Effector memory CD8-positive, alpha-beta T cell (primary cell): ENCODE results near the gene FAM53A.

Experiments
- ATAC-seq: fragments of 150-1000 bp; cut with Tn5 transposase; replicated peaks from 2 replicates; pipeline ENCODE4 v1.10.0; 2021; ENCODE audit warnings: mild to moderate bottlenecking, moderate library complexity
- DNase-seq, 3 experiments: peaks; one replicate each; pipeline ENCODE4 v3.0.0; 2021
- H3K27ac Mint-ChIP-seq, 2 donors: one replicate each; pipeline ENCODE4 v1.8.0; 2022; ENCODE audit warnings: mild to moderate bottlenecking in 2 of 2, mixed read lengths in 2 of 2, moderate library complexity in 2 of 2
- H3K27me3 Mint-ChIP-seq, 2 donors: one replicate each; pipeline ENCODE4 v1.8.0; 2022; ENCODE audit warnings: mixed read lengths in 2 of 2
- H3K36me3 Mint-ChIP-seq: one replicate; pipeline ENCODE4 v1.8.0; 2022; ENCODE audit warnings: mild to moderate bottlenecking, moderate library complexity, mixed read lengths; ENCODE audit not compliant: insufficient read depth
- H3K4me1 Mint-ChIP-seq, 2 donors: one replicate each; pipeline ENCODE4 v1.8.0; 2022; ENCODE audit warnings: low read depth in 2 of 2, mixed read lengths in 2 of 2
- H3K4me3 Mint-ChIP-seq, 2 donors: one replicate each; pipeline ENCODE4 v1.8.0; 2022; ENCODE audit warnings: mild to moderate bottlenecking in 2 of 2, mixed read lengths in 2 of 2, moderate library complexity in 2 of 2
- H3K9me3 Mint-ChIP-seq, 2 donors: one replicate each; pipeline ENCODE4 v1.8.0; 2022; ENCODE audit warnings: mixed read lengths in 2 of 2
- total RNA-seq, 9 experiments: gene quantifications; one replicate each; lab custom pipeline; 2026; lab: John Stamatoyannopoulos, UW

The FAM53A gene, protein sequence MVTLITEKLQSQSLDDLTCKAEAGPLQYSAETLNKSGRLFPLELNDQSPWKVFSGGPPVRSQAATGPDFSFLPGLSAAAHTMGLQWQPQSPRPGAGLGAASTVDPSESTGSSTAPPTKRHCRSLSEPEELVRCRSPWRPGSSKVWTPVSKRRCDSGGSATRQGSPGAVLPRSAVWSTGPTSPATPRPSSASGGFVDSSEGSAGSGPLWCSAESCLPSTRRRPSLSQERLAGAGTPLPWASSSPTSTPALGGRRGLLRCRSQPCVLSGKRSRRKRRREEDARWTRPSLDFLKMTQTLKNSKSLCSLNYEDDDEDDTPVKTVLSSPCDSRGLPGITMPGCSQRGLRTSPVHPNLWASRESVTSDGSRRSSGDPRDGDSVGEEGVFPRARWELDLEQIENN
- 0.91 to 1.7 (median 1.4) reads per million in 9 experiments for total RNA-seq

DNA sequence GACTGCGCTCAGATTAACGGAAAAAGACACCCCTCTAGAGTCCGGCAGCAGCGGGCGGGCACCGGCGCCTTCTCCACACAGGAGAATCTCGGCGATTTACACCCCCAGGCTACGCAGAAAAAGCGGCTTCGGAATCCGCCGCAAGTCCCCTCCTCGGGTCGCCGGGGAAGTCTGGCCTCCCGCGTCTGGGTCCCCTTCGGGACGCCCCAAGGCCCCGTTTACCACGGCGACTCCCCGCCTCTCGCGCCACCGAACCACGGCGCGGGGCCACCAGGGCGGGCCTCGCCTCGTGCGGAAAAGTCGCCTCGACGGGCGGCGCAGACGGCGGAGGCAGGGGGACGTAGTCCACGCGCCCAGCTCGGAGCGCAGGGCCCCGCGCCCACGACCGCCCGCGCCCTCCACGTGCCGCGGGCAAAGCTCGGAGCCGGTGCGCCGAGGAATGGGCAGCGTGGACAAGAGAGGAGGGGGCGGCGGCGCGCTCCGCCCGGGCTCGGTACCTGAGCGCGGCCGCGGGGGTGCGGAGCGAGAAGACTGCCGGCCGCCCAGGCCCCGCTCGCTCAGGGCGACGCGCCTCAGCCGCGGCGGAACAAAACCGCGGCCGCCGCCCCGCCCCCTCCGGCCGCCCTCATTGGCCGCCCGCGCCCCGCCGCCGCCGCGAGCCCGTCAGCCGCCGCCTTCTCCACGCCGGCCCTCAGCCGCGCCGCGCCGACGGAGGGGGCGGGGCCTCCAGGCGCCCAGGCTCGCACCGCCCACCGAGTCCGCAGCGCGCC is at the start of gene FAM53A:
Gene FAM53A (minus strand): TSS at position 578 of the 770 bp plus-strand sequence. CDS start 15,572 bp downstream, outside the sequence.
- Mint-ChIP-seq H3K27me3 (no peaks in the 10 kb centered on the region), H3K9me3 (no peaks in the 10 kb centered on the region), H3K36me3 (peaks cover 3% of the 10 kb centered on the region), H3K4me3 (peak within 1 kb of the TSS; percentile 80 to 85), H3K27ac (peak within 1 kb of the TSS; percentile 75 to 84), H3K4me1 (peaks cover 5 to 7% of the 10 kb centered on the region in 2 donors)
- peak; percentile 13 to 93 (median 33) for DNase-seq
- ATAC-seq: peak; percentile 90

DNA sequence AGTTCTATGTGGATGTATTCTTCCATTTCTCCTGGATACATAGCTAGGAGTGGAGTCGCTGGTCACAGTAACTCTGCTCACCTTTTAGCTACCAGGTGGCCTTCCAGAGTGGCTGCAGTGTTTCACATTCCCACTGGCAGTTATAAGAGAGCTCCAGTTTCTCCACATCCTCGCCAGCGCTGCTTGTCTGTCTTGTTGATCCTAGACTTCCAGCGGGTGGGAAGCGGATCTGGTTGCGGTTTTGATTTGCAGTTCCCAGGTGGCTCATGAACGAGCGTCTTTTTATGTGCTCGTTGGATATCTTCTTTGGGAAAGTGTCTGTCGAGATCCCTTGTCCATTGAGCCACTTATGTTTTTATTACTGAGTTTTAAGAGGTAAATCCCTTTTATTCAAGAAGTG is 48.8 kb upstream of the FAM53A start:
- no peak overlapping the region for H3K4me3 Mint-ChIP-seq

DNA sequence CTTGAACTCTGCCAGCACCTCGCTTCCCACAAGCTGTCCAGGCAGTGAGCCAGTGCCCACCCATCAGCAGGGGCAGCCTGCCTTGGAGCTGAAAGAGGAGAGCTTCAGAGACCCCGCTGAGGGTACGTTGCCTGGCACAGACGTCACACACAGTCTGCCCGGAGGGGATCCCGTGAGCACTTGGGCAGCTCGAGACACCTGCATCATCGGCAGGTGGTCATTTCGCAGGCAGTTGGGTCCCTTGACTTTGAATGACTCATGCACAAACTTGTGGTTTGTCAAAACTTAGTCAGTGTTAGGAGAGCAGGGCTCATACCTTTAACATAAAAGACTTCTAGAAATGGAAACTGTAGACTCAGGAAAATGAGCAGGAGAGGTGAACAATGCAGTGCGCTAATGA is 47.1 kb upstream of the FAM53A start:
- ATAC-seq (no peak), DNase-seq (no peak)
- Mint-ChIP-seq H3K27me3 (no peaks in the 10 kb centered on the region), H3K36me3 (peaks cover 54% of the 10 kb centered on the region), H3K27ac (no peak overlapping the region), H3K9me3 (no peaks in the 10 kb centered on the region), H3K4me3 (no peak overlapping the region), H3K4me1 (peaks cover 12 to 14% of the 10 kb centered on the region in 2 donors)

More for the DNA sequence above, 48.8 kb upstream of the FAM53A start:
- no peaks in the 10 kb centered on the region for H3K9me3 Mint-ChIP-seq
- peaks cover 7 to 9% of the 10 kb centered on the region in 2 donors for H3K4me1 Mint-ChIP-seq
- no peak for ATAC-seq
- H3K27ac Mint-ChIP-seq: no peak overlapping the region
- H3K27me3 Mint-ChIP-seq: no peaks in the 10 kb centered on the region
- DNase-seq: no peak
- peaks cover 55% of the 10 kb centered on the region for H3K36me3 Mint-ChIP-seq

DNA sequence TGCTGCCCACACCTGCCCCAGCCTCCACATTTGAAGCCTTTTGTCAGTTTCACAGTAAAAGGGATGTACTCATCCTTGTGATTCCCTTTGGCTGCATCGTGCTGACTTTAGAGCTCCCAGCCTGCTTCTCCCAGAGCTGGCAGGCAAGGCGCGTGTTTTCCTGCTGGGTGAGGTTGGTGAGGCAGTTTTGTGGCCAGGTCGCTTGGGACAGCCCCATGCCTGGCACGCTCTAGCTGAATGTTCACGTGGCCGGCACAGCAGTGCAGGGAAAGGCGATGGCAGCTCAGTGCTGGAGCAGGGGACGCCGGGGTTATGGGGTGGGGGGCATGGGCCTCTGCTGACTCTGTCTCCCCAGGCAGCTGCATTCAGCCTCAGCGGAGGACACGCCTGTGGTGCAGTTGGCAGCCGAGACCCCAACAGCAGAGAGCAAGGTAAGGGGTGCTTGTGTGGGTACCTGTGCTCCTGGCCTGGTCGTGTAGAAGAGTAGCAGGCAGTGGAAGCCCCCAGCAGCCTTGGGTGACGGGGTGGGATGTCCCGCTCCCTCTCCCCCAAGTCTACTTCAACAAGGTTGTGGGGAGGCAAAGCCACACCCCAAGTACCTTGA is 46.5 kb upstream of the FAM53A start:
- Mint-ChIP-seq H3K4me3 (no peak overlapping the region), H3K4me1 (peaks cover 14 to 16% of the 10 kb centered on the region in 2 donors), H3K27me3 (no peaks in the 10 kb centered on the region), H3K36me3 (peaks cover 51% of the 10 kb centered on the region), H3K9me3 (no peaks in the 10 kb centered on the region), H3K27ac (no peak overlapping the region)
- ATAC-seq: no peak
- no peak for DNase-seq

DNA sequence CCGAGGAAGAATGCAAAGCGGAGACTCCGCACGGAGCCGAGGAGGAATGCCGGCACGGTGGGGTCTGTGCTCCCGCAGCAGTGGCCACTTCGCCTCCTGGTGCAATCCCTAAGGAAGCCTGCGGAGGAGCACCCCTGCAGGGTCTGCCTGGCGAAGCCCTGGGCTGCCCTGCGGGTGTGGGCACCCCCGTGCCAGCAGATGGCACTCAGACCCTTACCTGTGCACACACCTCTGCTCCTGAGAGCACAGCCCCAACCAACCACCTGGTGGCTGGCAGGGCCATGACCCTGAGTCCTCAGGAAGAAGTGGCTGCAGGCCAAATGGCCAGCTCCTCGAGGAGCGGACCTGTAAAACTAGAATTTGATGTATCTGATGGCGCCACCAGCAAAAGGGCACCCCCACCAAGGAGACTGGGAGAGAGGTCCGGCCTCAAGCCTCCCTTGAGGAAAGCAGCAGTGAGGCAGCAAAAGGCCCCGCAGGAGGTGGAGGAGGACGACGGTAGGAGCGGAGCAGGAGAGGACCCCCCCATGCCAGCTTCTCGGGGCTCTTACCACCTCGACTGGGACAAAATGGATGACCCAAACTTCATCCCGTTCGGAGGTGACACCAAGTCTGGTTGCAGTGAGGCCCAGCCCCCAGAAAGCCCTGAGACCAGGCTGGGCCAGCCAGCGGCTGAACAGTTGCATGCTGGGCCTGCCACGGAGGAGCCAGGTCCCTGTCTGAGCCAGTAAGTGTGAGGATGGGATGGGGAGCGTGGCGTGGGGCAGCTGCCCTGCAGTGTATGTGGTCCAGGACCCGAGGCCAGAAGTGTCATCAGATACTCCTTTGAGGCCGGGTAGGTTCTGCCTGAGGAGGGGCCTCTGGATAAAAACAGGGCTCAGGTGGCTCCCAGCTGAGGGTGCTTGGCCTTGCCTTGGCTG is 44.2 kb upstream of the FAM53A start:
- DNase-seq (no peak), ATAC-seq (no peak)
- Mint-ChIP-seq H3K27ac (no peak overlapping the region), H3K9me3 (no peaks in the 10 kb centered on the region), H3K4me1 (peaks cover 23 to 27% of the 10 kb centered on the region in 2 donors), H3K36me3 (peaks cover 49% of the 10 kb centered on the region), H3K4me3 (peak overlapping the region in 1 of 2 donors; percentile 31), H3K27me3 (no peaks in the 10 kb centered on the region)

DNA sequence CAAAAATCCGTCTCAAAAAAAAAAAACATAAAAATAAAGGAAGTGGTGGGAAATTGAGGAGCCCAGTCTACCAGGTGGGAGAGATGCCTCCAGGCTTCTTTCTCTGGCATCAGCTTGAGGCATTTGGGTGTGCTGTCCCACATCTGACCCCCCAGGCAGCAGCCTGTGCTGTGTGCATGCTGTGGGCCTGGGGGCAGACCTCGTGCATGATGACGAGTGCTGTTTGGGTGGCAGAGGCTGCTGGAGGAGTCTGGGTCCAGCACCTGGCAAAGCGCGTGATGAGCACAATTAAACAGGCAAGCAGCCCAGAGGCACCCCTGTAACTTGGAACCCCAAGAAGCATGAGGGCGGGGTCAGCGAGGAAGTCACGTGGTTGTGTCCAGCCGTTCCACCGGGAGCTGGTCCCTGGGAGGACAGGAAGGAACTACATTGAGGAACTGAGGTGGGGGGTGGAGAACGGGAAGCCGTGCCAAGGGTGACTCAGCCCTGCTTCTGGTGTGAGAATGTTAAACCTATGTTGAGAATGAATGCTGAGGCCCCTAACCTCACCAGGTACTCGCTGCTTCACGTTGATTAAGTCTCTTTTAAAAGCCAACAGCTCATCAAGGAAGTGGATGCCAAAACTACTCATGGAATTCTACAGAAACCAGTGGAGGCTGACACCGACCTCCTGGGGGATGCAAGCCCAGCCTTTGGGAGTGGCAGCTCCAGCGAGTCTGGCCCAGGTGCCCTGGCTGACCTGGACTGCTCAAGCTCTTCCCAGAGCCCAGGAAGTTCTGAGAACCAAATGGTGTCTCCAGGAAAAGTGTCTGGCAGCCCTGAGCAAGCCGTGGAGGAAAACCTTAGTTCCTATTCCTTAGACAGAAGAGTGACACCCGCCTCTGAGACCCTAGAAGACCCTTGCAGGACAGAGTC is 43.3 kb upstream of the FAM53A start:
- H3K36me3 Mint-ChIP-seq: peaks cover 53% of the 10 kb centered on the region
- DNase-seq (no peak), ATAC-seq (no peak)
- no peaks in the 10 kb centered on the region for H3K9me3 Mint-ChIP-seq
- peaks cover 33 to 37% of the 10 kb centered on the region in 2 donors for H3K4me1 Mint-ChIP-seq
- no peak overlapping the region for H3K4me3 Mint-ChIP-seq
- no peak overlapping the region for H3K27ac Mint-ChIP-seq
- H3K27me3 Mint-ChIP-seq: no peaks in the 10 kb centered on the region

DNA sequence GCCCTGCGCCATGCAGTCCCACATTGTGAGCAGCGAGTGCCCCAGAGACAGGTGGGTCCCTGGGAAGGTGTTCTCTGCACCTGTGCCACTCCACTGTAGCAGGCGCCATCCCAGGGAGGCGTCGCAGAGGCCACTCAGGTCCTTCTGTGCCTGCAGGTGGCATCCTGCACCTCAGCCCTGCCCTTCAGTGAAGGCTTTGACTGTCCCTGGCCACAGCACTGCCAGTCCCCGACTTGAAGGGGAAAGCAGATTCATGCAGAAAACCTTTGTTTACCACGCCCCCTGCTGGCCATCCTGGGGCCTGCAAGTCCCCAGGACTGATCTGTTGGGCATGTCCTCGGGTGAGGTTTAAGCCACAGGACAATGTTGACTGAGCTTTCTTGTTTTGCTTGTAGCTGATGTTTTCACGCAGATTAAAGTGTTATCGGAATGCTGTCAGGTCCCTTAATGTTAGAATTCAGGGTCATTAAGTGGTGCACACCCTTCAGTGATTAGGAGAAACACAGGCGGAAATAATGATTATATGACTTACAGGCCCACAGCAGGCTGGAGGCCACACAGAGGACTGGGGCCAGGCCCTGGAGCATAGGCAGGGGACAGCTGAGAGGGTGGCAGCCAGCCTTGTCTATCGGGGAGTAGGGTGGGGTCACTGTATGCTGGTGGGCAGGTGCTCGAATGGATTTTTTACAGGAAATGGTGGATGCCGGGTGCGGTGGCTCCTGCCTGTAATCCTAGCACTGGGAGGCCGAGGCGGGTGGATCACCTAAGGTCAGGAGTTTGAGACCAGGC is 42.2 kb upstream of the FAM53A start:
- Mint-ChIP-seq H3K27ac (peak overlapping the region; percentile 73 to 77), H3K4me3 (peak overlapping the region in 1 of 2 donors; percentile 22), H3K4me1 (peaks cover 39 to 43% of the 10 kb centered on the region in 2 donors), H3K27me3 (no peaks in the 10 kb centered on the region), H3K9me3 (no peaks in the 10 kb centered on the region), H3K36me3 (peaks cover 50% of the 10 kb centered on the region)
- DNase-seq (peak; percentile 90 to 93 (median 92)), ATAC-seq (peak; percentile 47)

DNA sequence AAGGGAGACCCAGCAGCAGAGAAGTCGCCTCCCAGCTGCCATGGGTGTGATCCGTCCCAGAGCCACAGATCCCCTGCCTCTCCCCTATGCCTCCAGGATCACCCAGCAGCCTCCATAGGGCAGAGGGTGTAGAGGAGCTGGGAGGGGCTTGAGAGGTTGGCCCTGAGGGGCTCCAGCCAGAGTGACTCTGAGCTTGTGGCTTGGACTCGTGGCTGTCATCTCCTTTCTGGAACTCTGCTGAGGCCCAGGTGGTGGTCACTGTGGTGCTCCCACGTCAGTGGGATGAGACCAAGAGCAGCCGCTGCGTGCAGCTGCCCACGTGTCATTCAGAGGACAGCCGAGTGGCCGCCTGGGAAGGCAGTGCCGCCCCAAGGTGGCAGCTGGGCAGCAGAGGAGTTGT is 41.4 kb upstream of the FAM53A start:
- no peak for ATAC-seq
- no peaks in the 10 kb centered on the region for H3K9me3 Mint-ChIP-seq
- H3K27me3 Mint-ChIP-seq: no peaks in the 10 kb centered on the region
- DNase-seq: no peak
- peaks cover 39 to 43% of the 10 kb centered on the region in 2 donors for H3K4me1 Mint-ChIP-seq
- peak overlapping the region; percentile 91 for H3K4me3 Mint-ChIP-seq
- H3K36me3 Mint-ChIP-seq: peaks cover 52% of the 10 kb centered on the region
- H3K27ac Mint-ChIP-seq: peak overlapping the region; percentile 44 to 46

DNA sequence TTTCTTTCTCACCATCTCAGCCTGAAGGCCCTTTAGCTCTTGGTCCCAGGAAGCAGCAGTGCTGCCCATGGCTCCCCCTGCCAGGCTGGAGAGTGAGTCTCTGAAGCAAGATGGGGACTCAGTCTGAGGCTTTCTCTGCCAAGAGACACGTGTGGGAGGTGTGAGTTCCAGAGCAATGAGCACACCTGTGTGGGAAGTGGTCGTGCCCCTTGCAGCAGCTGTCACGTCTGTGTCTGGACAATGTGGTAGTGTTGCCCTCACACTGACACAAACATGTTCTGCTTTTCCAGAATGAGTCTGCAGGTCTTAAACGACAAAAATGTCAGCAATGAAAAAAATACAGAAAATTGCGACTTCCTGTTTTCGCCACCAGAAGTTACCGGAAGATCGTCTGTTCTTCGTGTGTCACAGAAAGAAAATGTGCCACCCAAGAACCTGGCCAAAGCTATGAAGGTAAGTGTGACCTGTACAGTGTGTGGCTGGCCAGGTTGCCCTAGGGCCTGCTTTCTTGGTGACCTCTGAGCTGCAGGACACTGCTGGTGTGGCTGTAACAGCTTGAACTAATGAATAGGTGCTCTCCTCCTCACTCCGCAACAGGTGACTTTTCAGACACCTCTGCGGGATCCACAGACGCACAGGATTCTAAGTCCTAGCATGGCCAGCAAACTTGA is 39.2 kb upstream of the FAM53A start:
- peak; percentile 23 for ATAC-seq
- Mint-ChIP-seq H3K9me3 (no peaks in the 10 kb centered on the region), H3K36me3 (peaks cover 38% of the 10 kb centered on the region), H3K27ac (peak overlapping the region; percentile 98 to 99), H3K4me3 (peak overlapping the region; percentile 91), H3K27me3 (no peaks in the 10 kb centered on the region), H3K4me1 (peaks cover 43 to 45% of the 10 kb centered on the region in 2 donors)
- DNase-seq: peak; percentile 36 to 47 (median 40)

DNA sequence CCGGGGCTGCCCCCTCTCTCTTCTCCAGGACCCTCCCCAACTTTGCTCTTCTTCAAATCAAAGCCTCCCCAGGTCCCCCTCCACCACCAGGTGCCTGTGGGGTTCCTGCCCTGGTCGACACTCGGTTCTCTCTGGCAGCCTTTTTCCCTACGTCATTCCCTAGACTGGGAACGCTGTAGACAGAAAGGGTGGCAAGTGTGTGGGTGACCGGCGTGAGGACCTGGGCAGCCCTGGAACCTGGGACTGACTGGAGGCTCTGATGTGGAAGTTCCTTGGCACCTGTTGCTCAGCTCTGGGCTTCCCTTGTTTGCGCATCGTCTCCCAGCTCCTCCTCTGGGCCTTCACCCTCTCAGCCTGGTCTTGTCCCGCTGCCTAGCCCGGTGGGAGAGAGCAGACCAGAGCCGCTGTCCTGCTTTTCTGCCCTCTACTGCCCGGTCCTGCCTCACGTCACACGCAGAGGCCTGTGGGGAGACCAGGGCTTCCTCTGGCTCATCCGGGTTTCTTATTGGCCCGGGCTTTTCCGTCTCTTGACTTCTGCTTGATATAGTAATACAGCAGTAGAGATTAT is 38.5 kb upstream of the FAM53A start:
- peaks cover 31% of the 10 kb centered on the region for H3K36me3 Mint-ChIP-seq
- H3K4me3 Mint-ChIP-seq: peak overlapping the region; percentile 91
- H3K4me1 Mint-ChIP-seq: peaks cover 45% of the 10 kb centered on the region in 2 donors
- peak overlapping the region; percentile 98 to 99 for H3K27ac Mint-ChIP-seq
- ATAC-seq (no peak), DNase-seq (no peak)
- no peaks in the 10 kb centered on the region for H3K9me3 Mint-ChIP-seq
- no peaks in the 10 kb centered on the region for H3K27me3 Mint-ChIP-seq
